Panc1 (cell line): ENCODE results near the gene NPAS4. TPM values are rescaled to one million over a fixed set of nuclear protein-coding genes. Genes with fewer than 3 reads are reported as not detected.

ENCODE experiments used
- ATAC-seq: fragments of 200-7000 bp; cut with Tn5 transposase; 2 replicates; pipeline ENCODE4 v1.9.1; 2020; ENCODE audit warnings: mild to moderate bottlenecking, moderate library complexity
- BruUV-seq: library from RNA; stranded (reverse); fragments of 400-500 nt; replicated peaks from 2 replicates; lab custom pipeline; 2021; lab: Mats Ljungman, UMichigan
- CTCF ChIA-PET: fragments of 300-600 bp; sonication (Branson Sonifier 250); formaldehyde crosslinking; loops from one replicate; lab custom pipeline; 2022; ENCODE audit warnings: antibody characterized with exemption; lab: Charles Lee
- POLR2A ChIA-PET: fragments of 300-600 bp; sonication (Branson Sonifier 250); formaldehyde crosslinking; loops from one replicate; lab custom pipeline; 2022; ENCODE audit warnings: antibody characterized with exemption; lab: Charles Lee
- DNase-seq: peaks from one replicate; pipeline ENCODE4 v3.0.0-alpha.2; 2010; ENCODE audit warnings: low read depth, low spot score
- H3K27ac ChIP-seq: 2 replicates; pipeline ENCODE4 v1.5.1; 2011; ENCODE audit warnings: mild to moderate bottlenecking, low read length, inconsistent platforms
- H3K27me3 ChIP-seq: fragments of 200-500 bp; sonication (Bioruptor generic); 2 replicates; pipeline ENCODE4 v1.6.0; 2014; ENCODE audit warnings: low read length, inconsistent platforms; ENCODE audit not compliant: control insufficient read depth, insufficient read depth
- H3K36me3 ChIP-seq: fragments of 200-500 bp; sonication (Bioruptor generic); 2 replicates; pipeline ENCODE4 v1.5.1; 2014; ENCODE audit warnings: inconsistent platforms, mild to moderate bottlenecking, low read length, moderate library complexity; ENCODE audit not compliant: control insufficient read depth, insufficient read depth
- H3K4me1 ChIP-seq: 2 replicates; pipeline ENCODE4 v1.5.1; 2011; ENCODE audit warnings: inconsistent platforms, mild to moderate bottlenecking, low read length, moderate library complexity; ENCODE audit not compliant: control insufficient read depth, insufficient read depth
- H3K4me3 ChIP-seq, 2 experiments: 2 replicates each; pipeline ENCODE4 v1.5.1; 2011 to 2012; ENCODE audit warnings: low read depth in 2 of 2, low read length in 2 of 2, mild to moderate bottlenecking in 2 of 2, inconsistent platforms in 1 of 2, moderate library complexity in 1 of 2
- H3K9me3 ChIP-seq: fragments of 200-500 bp; sonication (Bioruptor generic); 2 replicates; pipeline ENCODE4 v1.5.1; 2014; ENCODE audit warnings: low read depth, mild to moderate bottlenecking, inconsistent platforms, low read length, moderate library complexity; ENCODE audit not compliant: control insufficient read depth, insufficient read depth
- CTCF ChIP-seq: fragments of 450-650 bp; IDR thresholded peaks from 2 replicates; pipeline ENCODE4 v1.5.1; 2017; ENCODE audit warnings: mild to moderate bottlenecking
- POLR2AphosphoS5 ChIP-seq: IDR thresholded peaks from 2 replicates; pipeline ENCODE4 v1.6.1; 2012; ENCODE audit warnings: mild to moderate bottlenecking, low read depth, low read length, moderate library complexity
- REST ChIP-seq, 2 experiments: IDR thresholded peaks; 2 replicates each; pipeline ENCODE4 v1.6.1; 2011 to 2012; ENCODE audit warnings: low read depth in 2 of 2, control low read depth in 1 of 2, low read length in 1 of 2, mild to moderate bottlenecking in 1 of 2, moderate library complexity in 1 of 2; ENCODE audit not compliant: insufficient read depth in 1 of 2
- SIN3A ChIP-seq: IDR thresholded peaks from 2 replicates; pipeline ENCODE4 v1.6.1; 2012; ENCODE audit warnings: low read depth, mild to moderate bottlenecking, low read length, moderate library complexity, borderline replicate concordance; ENCODE audit not compliant: insufficient read depth
- TCF7L2 ChIP-seq: IDR thresholded peaks from 2 replicates; pipeline ENCODE4 v1.6.1; 2011; ENCODE audit warnings: mild to moderate bottlenecking, low read depth, low read length, inconsistent platforms
- in situ Hi-C: cut with HindIII; loops from 2 replicates; pipeline ENCODE4 v1.10.0; 2016; ENCODE audit warnings: low sequenced_read_pairs, low pct_unique_long_range_greater_than_20kb
- intact Hi-C: fragments of 100-400 bp; cut with micrococcal nuclease; formaldehyde crosslinking; loops from one replicate; pipeline ENCODE4 v1.10.0; 2022; ENCODE audit not compliant: unreplicated experiment
- total RNA-seq: library from RNA; stranded (reverse); gene quantifications from one replicate; pipeline ENCODE4 v1.2.1, GENCODE V29; 2021; ENCODE audit not compliant: unreplicated experiment

Gene NPAS4
- total RNA-seq, 1 experiment from 2014 or later = 0.08 TPM

GRCh38 chr11:66410191-66410590 is 10.6 kb upstream of the NPAS4 start:
- no peak for DNase-seq
- in situ Hi-C loops = no loop called here
- no peaks in the 10 kb centered on the region for H3K9me3 ChIP-seq
- peaks cover 21% of the 10 kb centered on the region for H3K27me3 ChIP-seq
- POLR2A ChIA-PET = no interaction called here
- CTCF ChIA-PET = interaction anchor here (2.4 kb wide), 1 partner anchor 11 kb away, joined by 11 read pairs; the partner anchor contains the start of gene NPAS4
- intact Hi-C loops = no loop called here
- no peaks in the 10 kb centered on the region for H3K4me1 ChIP-seq
- no peak for ATAC-seq
- H3K36me3 ChIP-seq = no peaks in the 10 kb centered on the region
- no peak overlapping the region for H3K4me3 ChIP-seq
- no peak overlapping the region for H3K27ac ChIP-seq
- TF ChIP-seq TCF7L2 (no peak), SIN3A (no peak), CTCF (no peak), REST (IDR thresholded peaks at IDR 0.05; ENCODE audit: insufficient read depth in 1 of 2, low read depth in 2 of 2, low read length in 1 of 2) (no peak), POLR2AphosphoS5 (no peak)
- BruUV-seq = no TSS peak

- ATAC-seq (no peak), DNase-seq (no peak)
- Histone ChIP-seq H3K27ac (no peak overlapping the region), H3K4me1 (no peaks in the 10 kb centered on the region), H3K27me3 (peaks cover 13% of the 10 kb centered on the region), H3K9me3 (no peaks in the 10 kb centered on the region), H3K36me3 (no peaks in the 10 kb centered on the region), H3K4me3 (no peak overlapping the region)
- no TSS peak for BruUV-seq
- TF ChIP-seq REST (IDR thresholded peaks at IDR 0.05; ENCODE audit: insufficient read depth in 1 of 2, low read depth in 2 of 2, low read length in 1 of 2) = no peak
- no peak for TF ChIP-seq POLR2AphosphoS5
- TF ChIP-seq TCF7L2 = no peak
- TF ChIP-seq CTCF = no peak
- TF ChIP-seq SIN3A = no peak
- intact Hi-C loops (no loop called here), in situ Hi-C loops (no loop called here)
- ChIA-PET CTCF (interaction anchor here (0.7 to 2.4 kb wide), 2 partner anchors 10 to 28 kb away, joined by 3 to 11 read pairs; partner anchors contain the start of gene NPAS4), POLR2A (no interaction called here)
Observed at GRCh38 chr11:66411323-66411722, 9.5 kb upstream of the NPAS4 start.
